HepG2 (cell line): ENCODE measurements around the gene ISLR. TPM values are rescaled to one million over a fixed set of nuclear protein-coding genes. Genes with fewer than 3 reads are reported as not detected.

Experiments
- FOXJ3 ChIP-seq: sonication (generic); formaldehyde crosslinking; IDR thresholded peaks from 2 replicates; pipeline ENCODE4 v1.4.0; 2020; ENCODE audit warnings: missing genetic modification reagents, mild to moderate bottlenecking, borderline replicate concordance
- ISL2 ChIP-seq: sonication (generic); formaldehyde crosslinking; IDR thresholded peaks from 2 replicates; pipeline ENCODE4 v1.5.0; 2020; ENCODE audit warnings: missing genetic modification reagents
- JUN ChIP-seq: sonication (generic); formaldehyde crosslinking; IDR thresholded peaks from 2 replicates; pipeline ENCODE4 v1.4.0; 2020; ENCODE audit warnings: mild to moderate bottlenecking, missing genetic modification reagents
- POGZ ChIP-seq: sonication (generic); formaldehyde crosslinking; IDR thresholded peaks from 2 replicates; pipeline ENCODE4 v1.4.0; 2020; ENCODE audit warnings: mild to moderate bottlenecking, missing genetic modification reagents
- ZBTB7B ChIP-seq: sonication (generic); formaldehyde crosslinking; IDR thresholded peaks from 2 replicates; pipeline ENCODE4 v1.4.0; 2020; ENCODE audit warnings: missing genetic modification reagents
- ZNF124 ChIP-seq: sonication (generic); formaldehyde crosslinking; IDR thresholded peaks from 2 replicates; pipeline ENCODE4 v1.4.0; 2020; ENCODE audit warnings: missing genetic modification reagents
- ZNF256 ChIP-seq: sonication (generic); formaldehyde crosslinking; conservative IDR thresholded peaks from 2 replicates; pipeline ENCODE4 v1.4.0; 2020; ENCODE audit warnings: missing genetic modification reagents
- ZNF460 ChIP-seq: sonication (generic); formaldehyde crosslinking; IDR thresholded peaks from 2 replicates; pipeline ENCODE4 v1.5.1; 2020; ENCODE audit warnings: missing genetic modification reagents, mild to moderate bottlenecking, borderline replicate concordance
- polyA plus RNA-seq, 8 experiments: library from polyadenylated mRNA; depleted of rRNA in 3 of 8; stranded (reverse) in 7 of 8; unstranded in 1 of 8; fragments of >200 nt; fragmentation: Illumina TruSeq in 4 of 8; extraction: Trizol in 4 of 8; gene quantifications; 2 replicates each; pipeline versions ENCODE4 v1.2.1 to v1.2.3, GENCODE V29; 2011 to 2016; ENCODE audit warnings: low read depth in 4 of 8, missing spikeins in 1 of 8, mixed read lengths in 1 of 8; ENCODE audit not compliant: insufficient read depth in 1 of 8
- total RNA-seq, 5 experiments: library from RNA; depleted of rRNA; stranded (reverse); fragments of >200 nt; fragmentation: Illumina TruSeq; extraction: Trizol; gene quantifications; 2 replicates each; pipeline ENCODE4 v1.2.3, GENCODE V29; 2016; ENCODE audit warnings: low read depth in 1 of 5
- TF ChIP-seq, protein P1 (sequence below): sonication (generic); formaldehyde crosslinking; IDR thresholded peaks from 2 replicates; pipeline ENCODE4 v1.4.0; 2020; ENCODE audit warnings: missing genetic modification reagents, borderline replicate concordance
- TF ChIP-seq, protein P2 (sequence below): sonication (generic); formaldehyde crosslinking; IDR thresholded peaks from 2 replicates; pipeline ENCODE4 v1.4.0; 2020; ENCODE audit warnings: mild to moderate bottlenecking, missing genetic modification reagents
- TF ChIP-seq, protein P3 (sequence below): IDR thresholded peaks from 2 replicates; pipeline ENCODE4 v1.6.1; 2016
- TF ChIP-seq, protein P4 (sequence below): sonication (generic); formaldehyde crosslinking; IDR thresholded peaks from 2 replicates; pipeline ENCODE4 v1.4.0; 2020; ENCODE audit warnings: missing genetic modification reagents
- TF ChIP-seq, protein P5 (sequence below), 2 experiments: IDR thresholded peaks; 2 replicates each; pipeline ENCODE4 v1.6.1; 2011 to 2012; ENCODE audit warnings: low read length in 2 of 2, borderline replicate concordance in 1 of 2, low read depth in 1 of 2, mild to moderate bottlenecking in 1 of 2, moderate library complexity in 1 of 2
- TF ChIP-seq, protein P6 (sequence below): sonication (generic); formaldehyde crosslinking; IDR thresholded peaks from 2 replicates; pipeline ENCODE4 v1.4.0; 2020; ENCODE audit warnings: missing genetic modification reagents, mild to moderate bottlenecking, borderline replicate concordance

The ISLR gene
- total and polyA plus RNA-seq, 2 of the 13 experiments (the other 11 are each of a cell fraction or from before 2014, with no cell fraction given): not detected

DNA sequence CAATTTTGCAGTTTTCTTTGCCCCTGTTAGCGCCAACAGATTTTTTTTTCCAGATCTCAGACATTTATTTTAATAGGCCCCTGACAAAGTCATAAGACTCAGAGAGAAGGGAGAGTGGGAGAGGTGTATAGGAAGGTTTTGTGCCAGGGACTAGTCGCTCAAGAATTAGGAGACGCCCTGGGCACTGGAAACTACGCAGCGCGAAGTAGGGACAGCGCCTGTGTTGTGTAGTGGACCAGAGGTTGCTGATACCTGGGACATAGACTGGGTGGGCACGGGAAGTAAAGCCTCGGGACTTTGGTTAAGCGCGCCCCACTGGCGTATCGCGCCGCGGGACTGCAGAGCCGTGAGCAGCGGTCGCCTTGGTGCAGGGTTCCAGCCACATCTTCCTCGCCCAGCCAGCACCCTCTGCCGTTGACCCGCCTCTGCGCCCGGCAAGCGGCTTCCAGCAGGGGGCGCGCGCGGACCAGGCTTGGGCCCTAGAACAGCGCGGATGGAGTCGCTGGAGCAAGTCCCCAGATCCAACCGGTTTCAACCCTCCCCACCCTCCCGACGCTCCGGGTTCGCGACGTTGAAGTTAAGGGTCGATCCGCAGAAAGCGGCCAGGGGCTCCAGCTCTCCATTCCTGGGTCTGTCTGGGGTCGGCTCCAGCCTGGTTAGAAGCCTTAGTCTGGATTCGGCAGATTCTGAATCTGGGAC is 46.1 kb upstream of the ISLR start (continued):
- TF ChIP-seq, protein P1, sequence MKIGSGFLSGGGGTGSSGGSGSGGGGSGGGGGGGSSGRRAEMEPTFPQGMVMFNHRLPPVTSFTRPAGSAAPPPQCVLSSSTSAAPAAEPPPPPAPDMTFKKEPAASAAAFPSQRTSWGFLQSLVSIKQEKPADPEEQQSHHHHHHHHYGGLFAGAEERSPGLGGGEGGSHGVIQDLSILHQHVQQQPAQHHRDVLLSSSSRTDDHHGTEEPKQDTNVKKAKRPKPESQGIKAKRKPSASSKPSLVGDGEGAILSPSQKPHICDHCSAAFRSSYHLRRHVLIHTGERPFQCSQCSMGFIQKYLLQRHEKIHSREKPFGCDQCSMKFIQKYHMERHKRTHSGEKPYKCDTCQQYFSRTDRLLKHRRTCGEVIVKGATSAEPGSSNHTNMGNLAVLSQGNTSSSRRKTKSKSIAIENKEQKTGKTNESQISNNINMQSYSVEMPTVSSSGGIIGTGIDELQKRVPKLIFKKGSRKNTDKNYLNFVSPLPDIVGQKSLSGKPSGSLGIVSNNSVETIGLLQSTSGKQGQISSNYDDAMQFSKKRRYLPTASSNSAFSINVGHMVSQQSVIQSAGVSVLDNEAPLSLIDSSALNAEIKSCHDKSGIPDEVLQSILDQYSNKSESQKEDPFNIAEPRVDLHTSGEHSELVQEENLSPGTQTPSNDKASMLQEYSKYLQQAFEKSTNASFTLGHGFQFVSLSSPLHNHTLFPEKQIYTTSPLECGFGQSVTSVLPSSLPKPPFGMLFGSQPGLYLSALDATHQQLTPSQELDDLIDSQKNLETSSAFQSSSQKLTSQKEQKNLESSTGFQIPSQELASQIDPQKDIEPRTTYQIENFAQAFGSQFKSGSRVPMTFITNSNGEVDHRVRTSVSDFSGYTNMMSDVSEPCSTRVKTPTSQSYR (CRISPR knock-in tag): peak; percentile 34; the same call in 1 of the 2 replicates
- TF ChIP-seq ZNF124 (CRISPR knock-in tag) (0 out of 2 replicates have a peak, but pooled peaks have one; percentile 47), FOXJ3 (CRISPR knock-in tag) (no peak), ZNF256 (no peak), POGZ (no peak), ZNF460 (CRISPR knock-in tag) (no peak), ZBTB7B (CRISPR knock-in tag) (no peak), ISL2 (0 out of 2 replicates have a peak, but pooled peaks have one; percentile 27), JUN (CRISPR knock-in tag) (no peak)
- TF ChIP-seq, protein P2, sequence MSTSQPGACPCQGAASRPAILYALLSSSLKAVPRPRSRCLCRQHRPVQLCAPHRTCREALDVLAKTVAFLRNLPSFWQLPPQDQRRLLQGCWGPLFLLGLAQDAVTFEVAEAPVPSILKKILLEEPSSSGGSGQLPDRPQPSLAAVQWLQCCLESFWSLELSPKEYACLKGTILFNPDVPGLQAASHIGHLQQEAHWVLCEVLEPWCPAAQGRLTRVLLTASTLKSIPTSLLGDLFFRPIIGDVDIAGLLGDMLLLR (CRISPR knock-in tag): no peak
- TF ChIP-seq, protein P3, sequence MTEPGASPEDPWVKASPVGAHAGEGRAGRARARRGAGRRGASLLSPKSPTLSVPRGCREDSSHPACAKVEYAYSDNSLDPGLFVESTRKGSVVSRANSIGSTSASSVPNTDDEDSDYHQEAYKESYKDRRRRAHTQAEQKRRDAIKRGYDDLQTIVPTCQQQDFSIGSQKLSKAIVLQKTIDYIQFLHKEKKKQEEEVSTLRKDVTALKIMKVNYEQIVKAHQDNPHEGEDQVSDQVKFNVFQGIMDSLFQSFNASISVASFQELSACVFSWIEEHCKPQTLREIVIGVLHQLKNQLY (CRISPR knock-in tag): no peak
- TF ChIP-seq, protein P4, sequence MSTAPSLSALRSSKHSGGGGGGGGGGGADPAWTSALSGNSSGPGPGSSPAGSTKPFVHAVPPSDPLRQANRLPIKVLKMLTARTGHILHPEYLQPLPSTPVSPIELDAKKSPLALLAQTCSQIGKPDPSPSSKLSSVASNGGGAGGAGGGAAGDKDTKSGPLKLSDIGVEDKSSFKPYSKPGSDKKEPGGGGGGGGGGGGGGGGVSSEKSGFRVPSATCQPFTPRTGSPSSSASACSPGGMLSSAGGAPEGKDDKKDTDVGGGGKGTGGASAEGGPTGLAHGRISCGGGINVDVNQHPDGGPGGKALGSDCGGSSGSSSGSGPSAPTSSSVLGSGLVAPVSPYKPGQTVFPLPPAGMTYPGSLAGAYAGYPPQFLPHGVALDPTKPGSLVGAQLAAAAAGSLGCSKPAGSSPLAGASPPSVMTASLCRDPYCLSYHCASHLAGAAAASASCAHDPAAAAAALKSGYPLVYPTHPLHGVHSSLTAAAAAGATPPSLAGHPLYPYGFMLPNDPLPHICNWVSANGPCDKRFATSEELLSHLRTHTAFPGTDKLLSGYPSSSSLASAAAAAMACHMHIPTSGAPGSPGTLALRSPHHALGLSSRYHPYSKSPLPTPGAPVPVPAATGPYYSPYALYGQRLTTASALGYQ (CRISPR knock-in tag): no peak
- TF ChIP-seq, protein P5, sequence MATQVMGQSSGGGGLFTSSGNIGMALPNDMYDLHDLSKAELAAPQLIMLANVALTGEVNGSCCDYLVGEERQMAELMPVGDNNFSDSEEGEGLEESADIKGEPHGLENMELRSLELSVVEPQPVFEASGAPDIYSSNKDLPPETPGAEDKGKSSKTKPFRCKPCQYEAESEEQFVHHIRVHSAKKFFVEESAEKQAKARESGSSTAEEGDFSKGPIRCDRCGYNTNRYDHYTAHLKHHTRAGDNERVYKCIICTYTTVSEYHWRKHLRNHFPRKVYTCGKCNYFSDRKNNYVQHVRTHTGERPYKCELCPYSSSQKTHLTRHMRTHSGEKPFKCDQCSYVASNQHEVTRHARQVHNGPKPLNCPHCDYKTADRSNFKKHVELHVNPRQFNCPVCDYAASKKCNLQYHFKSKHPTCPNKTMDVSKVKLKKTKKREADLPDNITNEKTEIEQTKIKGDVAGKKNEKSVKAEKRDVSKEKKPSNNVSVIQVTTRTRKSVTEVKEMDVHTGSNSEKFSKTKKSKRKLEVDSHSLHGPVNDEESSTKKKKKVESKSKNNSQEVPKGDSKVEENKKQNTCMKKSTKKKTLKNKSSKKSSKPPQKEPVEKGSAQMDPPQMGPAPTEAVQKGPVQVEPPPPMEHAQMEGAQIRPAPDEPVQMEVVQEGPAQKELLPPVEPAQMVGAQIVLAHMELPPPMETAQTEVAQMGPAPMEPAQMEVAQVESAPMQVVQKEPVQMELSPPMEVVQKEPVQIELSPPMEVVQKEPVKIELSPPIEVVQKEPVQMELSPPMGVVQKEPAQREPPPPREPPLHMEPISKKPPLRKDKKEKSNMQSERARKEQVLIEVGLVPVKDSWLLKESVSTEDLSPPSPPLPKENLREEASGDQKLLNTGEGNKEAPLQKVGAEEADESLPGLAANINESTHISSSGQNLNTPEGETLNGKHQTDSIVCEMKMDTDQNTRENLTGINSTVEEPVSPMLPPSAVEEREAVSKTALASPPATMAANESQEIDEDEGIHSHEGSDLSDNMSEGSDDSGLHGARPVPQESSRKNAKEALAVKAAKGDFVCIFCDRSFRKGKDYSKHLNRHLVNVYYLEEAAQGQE (IDR thresholded peaks at IDR 0.05; ENCODE audit: borderline replicate concordance in 1 of 2, low read depth in 1 of 2, low read length in 2 of 2): no peak
- TF ChIP-seq, protein P6, sequence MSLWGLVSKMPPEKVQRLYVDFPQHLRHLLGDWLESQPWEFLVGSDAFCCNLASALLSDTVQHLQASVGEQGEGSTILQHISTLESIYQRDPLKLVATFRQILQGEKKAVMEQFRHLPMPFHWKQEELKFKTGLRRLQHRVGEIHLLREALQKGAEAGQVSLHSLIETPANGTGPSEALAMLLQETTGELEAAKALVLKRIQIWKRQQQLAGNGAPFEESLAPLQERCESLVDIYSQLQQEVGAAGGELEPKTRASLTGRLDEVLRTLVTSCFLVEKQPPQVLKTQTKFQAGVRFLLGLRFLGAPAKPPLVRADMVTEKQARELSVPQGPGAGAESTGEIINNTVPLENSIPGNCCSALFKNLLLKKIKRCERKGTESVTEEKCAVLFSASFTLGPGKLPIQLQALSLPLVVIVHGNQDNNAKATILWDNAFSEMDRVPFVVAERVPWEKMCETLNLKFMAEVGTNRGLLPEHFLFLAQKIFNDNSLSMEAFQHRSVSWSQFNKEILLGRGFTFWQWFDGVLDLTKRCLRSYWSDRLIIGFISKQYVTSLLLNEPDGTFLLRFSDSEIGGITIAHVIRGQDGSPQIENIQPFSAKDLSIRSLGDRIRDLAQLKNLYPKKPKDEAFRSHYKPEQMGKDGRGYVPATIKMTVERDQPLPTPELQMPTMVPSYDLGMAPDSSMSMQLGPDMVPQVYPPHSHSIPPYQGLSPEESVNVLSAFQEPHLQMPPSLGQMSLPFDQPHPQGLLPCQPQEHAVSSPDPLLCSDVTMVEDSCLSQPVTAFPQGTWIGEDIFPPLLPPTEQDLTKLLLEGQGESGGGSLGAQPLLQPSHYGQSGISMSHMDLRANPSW (CRISPR knock-in tag): no peak
